H1 (cell line): ENCODE measurements around the gene CACNA1C. TPM values are rescaled to one million over a fixed set of nuclear protein-coding genes. Genes with fewer than 3 reads are reported as not detected.

Experiments used
- CHD7 ChIP-seq: fragments of 300-600 bp; sonication (generic); IDR thresholded peaks from 2 replicates; pipeline ENCODE4 v1.7.1; 2012; ENCODE audit warnings: low read length, moderate library complexity, mild to moderate bottlenecking, inconsistent platforms; ENCODE audit not compliant: insufficient replicate concordance
- HDAC2 ChIP-seq, 2 experiments: fragments of 300-600 bp in 1 of 2; sonication (generic) in 1 of 2; IDR thresholded peaks; 2 replicates each; pipeline ENCODE4 v1.6.1; 2011 to 2012; ENCODE audit warnings: low read depth in 2 of 2, low read length in 2 of 2, mild to moderate bottlenecking in 2 of 2, moderate library complexity in 2 of 2, borderline replicate concordance in 1 of 2, inconsistent platforms in 1 of 2
- KDM5A ChIP-seq: fragments of 200-600 bp; IDR thresholded peaks from 2 replicates; pipeline ENCODE4 v1.7.1; 2012; ENCODE audit warnings: mild to moderate bottlenecking, low read length, inconsistent platforms, mixed read lengths
- NANOG ChIP-seq: IDR thresholded peaks from 2 replicates; pipeline ENCODE4 v1.6.1; 2011; ENCODE audit warnings: low read length, low read depth, mild to moderate bottlenecking, inconsistent platforms; ENCODE audit not compliant: insufficient read depth, poor library complexity, severe bottlenecking
- POLR2AphosphoS5 ChIP-seq: IDR thresholded peaks from 2 replicates; pipeline ENCODE4 v1.6.1; 2011; ENCODE audit warnings: low read depth, low read length
- RFX5 ChIP-seq: IDR thresholded peaks from 2 replicates; pipeline ENCODE4 v1.6.1; 2011; ENCODE audit warnings: low read depth, low read length, improper control_type of control experiment, borderline replicate concordance
- SP4 ChIP-seq: IDR thresholded peaks from 2 replicates; pipeline ENCODE4 v1.6.1; 2012; ENCODE audit warnings: low read length, inconsistent platforms
- TAF1 ChIP-seq: IDR thresholded peaks from 2 replicates; pipeline ENCODE4 v1.6.1; 2011; ENCODE audit warnings: mild to moderate bottlenecking, low read depth, low read length
- YY1 ChIP-seq: IDR thresholded peaks from 2 replicates; pipeline ENCODE4 v1.6.1; 2011; ENCODE audit warnings: low read depth, mild to moderate bottlenecking, low read length
- polyA plus RNA-seq, 7 experiments: library from polyadenylated mRNA; depleted of rRNA in 3 of 7; stranded (reverse) in 5 of 7; unstranded in 2 of 7; fragments of >200 nt in 5 of 7; fragments of 200-250 nt in 2 of 7; gene quantifications; 1 replicate in 5 of 7; 2 replicates in 1 of 7; 4 replicates in 1 of 7; pipeline versions ENCODE4 v1.2.1 to v1.2.3, GENCODE V29; 2011 to 2013; ENCODE audit warnings: missing spikeins in 2 of 7, mixed read lengths in 2 of 7
- total RNA-seq: library from RNA; stranded (reverse); fragmentation: NEBNext Ultra II Directional; extraction: Animal tissue kit (Norgen Biotek cat#: 25700); gene quantifications from 2 replicates; pipeline ENCODE4 v1.2.1, GENCODE V29; 2021

Gene CACNA1C
- total and polyA plus RNA-seq, 2 of the 8 experiments (the other 6 are each of a cell fraction or from before 2014, with no cell fraction given), result 1.3 TPM

- no peak for TF ChIP-seq CHD7
- TF ChIP-seq YY1, result no peak
- no peak for TF ChIP-seq HDAC2 (IDR thresholded peaks at IDR 0.05; ENCODE audit: borderline replicate concordance in 1 of 2, low read depth in 2 of 2, low read length in 2 of 2)
- TF ChIP-seq SP4, result no peak
- no peak for TF ChIP-seq RFX5
- TF ChIP-seq NANOG, result no peak
- TF ChIP-seq TAF1, result no peak
- no peak for TF ChIP-seq KDM5A
- TF ChIP-seq POLR2AphosphoS5, result no peak
Measured at GRCh38 chr12:2413301-2413700, 360.5 kb downstream of the CACNA1C start (continued).
